GM08714 (cell line): ENCODE measurements around the gene CERS6.

Source experiments
- H3K4me3 ChIP-seq: fragments of 200-500 bp; sonication (Bioruptor generic); 2 replicates; pipeline ENCODE4 v1.5.1; 2014; ENCODE audit warnings: mild to moderate bottlenecking, low read length, inconsistent platforms
- ZNF274 ChIP-seq: IDR thresholded peaks from 2 replicates; pipeline ENCODE4 v1.6.1; 2012; ENCODE audit warnings: mild to moderate bottlenecking, low read depth, low read length

Gene CERS6

GRCh38 chr2:168539945-168540344 is 83.9 kb downstream of the CERS6 start:
- TF ChIP-seq ZNF274, result no peak
- no peak overlapping the region for H3K4me3 ChIP-seq

GRCh38 chr2:168541858-168542257 is 85.8 kb downstream of the CERS6 start:
- no peak for TF ChIP-seq ZNF274
- no peak overlapping the region for H3K4me3 ChIP-seq

- no peak for TF ChIP-seq ZNF274
Observed at GRCh38 chr2:168543037-168543436, 87.0 kb downstream of the CERS6 start.

GRCh38 chr2:168543935-168544334 is 87.9 kb downstream of the CERS6 start:
- no peak for TF ChIP-seq ZNF274
- no peak overlapping the region for H3K4me3 ChIP-seq

More at GRCh38 chr2:168543037-168543436, 87.0 kb downstream of the CERS6 start:
- H3K4me3 ChIP-seq, result no peak overlapping the region

- no peak overlapping the region for H3K4me3 ChIP-seq
Observed at GRCh38 chr2:168545439-168546082, 89.5 kb downstream of the CERS6 start.

GRCh38 chr2:168550670-168551069 is 94.6 kb downstream of the CERS6 start:
- TF ChIP-seq ZNF274, result no peak
- no peak overlapping the region for H3K4me3 ChIP-seq

More at GRCh38 chr2:168545439-168546082, 89.5 kb downstream of the CERS6 start:
- no peak for TF ChIP-seq ZNF274

GRCh38 chr2:168552450-168552856 is 96.4 kb downstream of the CERS6 start:
- TF ChIP-seq ZNF274, result no peak
- no peak overlapping the region for H3K4me3 ChIP-seq

GRCh38 chr2:168555283-168555682 is 99.2 kb downstream of the CERS6 start:
- no peak for TF ChIP-seq ZNF274
- H3K4me3 ChIP-seq, result no peak overlapping the region

- no peak for TF ChIP-seq ZNF274
- no peak overlapping the region for H3K4me3 ChIP-seq
Observed at GRCh38 chr2:168559187-168559586, 103.1 kb downstream of the CERS6 start.

GRCh38 chr2:168560817-168561499 is 104.9 kb downstream of the CERS6 start:
- no peak for TF ChIP-seq ZNF274

GRCh38 chr2:168561991-168562390 is 105.9 kb downstream of the CERS6 start:
- no peak overlapping the region for H3K4me3 ChIP-seq
- TF ChIP-seq ZNF274, result no peak

More at GRCh38 chr2:168560817-168561499, 104.9 kb downstream of the CERS6 start:
- no peak overlapping the region for H3K4me3 ChIP-seq

- no peak overlapping the region for H3K4me3 ChIP-seq
- no peak for TF ChIP-seq ZNF274
Observed at GRCh38 chr2:168562971-168563370, 106.9 kb downstream of the CERS6 start.

- TF ChIP-seq ZNF274, result no peak
- no peak overlapping the region for H3K4me3 ChIP-seq
Observed at GRCh38 chr2:168564641-168565040, 108.6 kb downstream of the CERS6 start.

GRCh38 chr2:168565112-168565511 is 109.0 kb downstream of the CERS6 start:
- no peak overlapping the region for H3K4me3 ChIP-seq
- TF ChIP-seq ZNF274, result no peak

GRCh38 chr2:168565512-168565911 is 109.4 kb downstream of the CERS6 start:
- no peak for TF ChIP-seq ZNF274
- no peak overlapping the region for H3K4me3 ChIP-seq
